Tibial nerve (tissue), 4 donors: ENCODE measurements around the gene POU2AF3. TPM values are rescaled to one million over a fixed set of nuclear protein-coding genes. Genes with fewer than 3 reads are reported as not detected.
A peak's percentile ranks its signal among the peaks of the same experiment; 100 is the strongest.

Experiments
- DNase-seq, 2 donors: peaks; one replicate each; pipeline ENCODE4 v3.0.0-alpha.2; 2019; ENCODE audit warnings: low spot score in 2 of 2
- H3K27ac ChIP-seq, 4 donors: fragments of 200-600 bp; sonication (generic) in 3 of 4; one replicate each; pipeline ENCODE4 v1.5.1; 2017 to 2019; ENCODE audit warnings: mild to moderate bottlenecking in 1 of 4
- H3K27me3 ChIP-seq, 2 donors: fragments of 200-600 bp; sonication (generic) in 1 of 2; one replicate each; pipeline versions ENCODE4 v1.5.1 to v1.6.0; 2017 to 2019
- H3K36me3 ChIP-seq, 3 donors: fragments of 200-600 bp; sonication (generic); one replicate each; pipeline ENCODE4 v1.5.1; 2018 to 2019
- H3K4me1 ChIP-seq, 4 donors: fragments of 200-600 bp; sonication (generic) in 3 of 4; one replicate each; pipeline ENCODE4 v1.5.1; 2017 to 2019
- H3K4me3 ChIP-seq, 4 donors: fragments of 200-600 bp; sonication (generic) in 3 of 4; one replicate each; pipeline ENCODE4 v1.5.1; 2017 to 2019; ENCODE audit warnings: mild to moderate bottlenecking in 1 of 4, moderate library complexity in 1 of 4
- H3K9me3 ChIP-seq, 4 donors: fragments of 200-600 bp; sonication (generic) in 3 of 4; one replicate each; pipeline ENCODE4 v1.5.1; 2017 to 2019
- CTCF ChIP-seq, 5 experiments: fragments of 200-600 bp in 3 of 5; fragments of 450-650 bp in 2 of 5; sonication (generic) in 3 of 5; IDR thresholded peaks; one replicate each; pipeline ENCODE4 v1.5.1; 2016 to 2019; ENCODE audit warnings: antibody characterized with exemption in 5 of 5, mild to moderate bottlenecking in 3 of 5, moderate library complexity in 2 of 5
- EP300 ChIP-seq, 2 donors: sonication (generic); formaldehyde crosslinking; IDR thresholded peaks; one replicate each; pipeline ENCODE4 v1.6.1; 2017; ENCODE audit warnings: antibody characterized with exemption in 2 of 2, mild to moderate bottlenecking in 1 of 2
- POLR2A ChIP-seq, 2 donors: fragments of 450-650 bp; IDR thresholded peaks; one replicate each; pipeline ENCODE4 v1.6.1; 2017; ENCODE audit warnings: antibody characterized with exemption in 2 of 2, mild to moderate bottlenecking in 2 of 2, moderate library complexity in 2 of 2
- WGBS, 2 donors: methylation state at CpG; one replicate each; pipeline ENCODE4 v1.1.5; 2018; 5-methylcytosine and 5-hydroxymethylcytosine counted together
- total RNA-seq, 4 donors: library from RNA; depleted of rRNA; stranded (reverse); fragments of >200 nt; gene quantifications; one replicate each; pipeline ENCODE4 v1.1.0, GENCODE V29; 2016

The POU2AF3 gene
- total RNA-seq, 4 donors from 2014 or later = 0.87 to 4.4 (median 2.3) TPM

GRCh38 chr11:111335549-111335948 lies 37.2 kb downstream of the POU2AF3 start:
- H3K4me1 ChIP-seq = peaks cover 0 to 13% (median 3%) of the 10 kb centered on the region in 4 donors
- H3K27ac ChIP-seq = peak overlapping the region in 1 of 4 donors; percentile 13
- WGBS, 2 donors = 63 to 70% methylated on average over 6 of the region's 6 CpGs

GRCh38 chr11:111336062-111336461 lies 37.7 kb downstream of the POU2AF3 start:
- H3K4me1 ChIP-seq = peaks cover 0 to 13% (median 3%) of the 10 kb centered on the region in 4 donors
- no peaks in the 10 kb centered on the region for H3K27me3 ChIP-seq
- no peak overlapping the region for H3K27ac ChIP-seq
- no peak overlapping the region for H3K4me3 ChIP-seq
- no peak for TF ChIP-seq CTCF (IDR thresholded peaks at IDR 0.05)
- TF ChIP-seq EP300 (IDR thresholded peaks at IDR 0.05) = no peak
- TF ChIP-seq POLR2A (IDR thresholded peaks at IDR 0.05) = no peak
- peaks cover 0 to 4% (median 2%) of the 10 kb centered on the region in 4 donors for H3K9me3 ChIP-seq
- DNase-seq = no peak
- no peaks in the 10 kb centered on the region for H3K36me3 ChIP-seq
- WGBS, 2 donors = 82 to 84% methylated on average over 4 of the region's 4 CpGs

More at GRCh38 chr11:111335549-111335948, 37.2 kb downstream of the POU2AF3 start:
- Histone ChIP-seq H3K27me3 (no peaks in the 10 kb centered on the region), H3K4me3 (no peak overlapping the region), H3K36me3 (no peaks in the 10 kb centered on the region), H3K9me3 (peaks cover 0 to 4% (median 2%) of the 10 kb centered on the region in 4 donors)
- DNase-seq = no peak
- no peak for TF ChIP-seq CTCF (IDR thresholded peaks at IDR 0.05)
- TF ChIP-seq POLR2A (IDR thresholded peaks at IDR 0.05) = no peak
- TF ChIP-seq EP300 (IDR thresholded peaks at IDR 0.05) = no peak

- Histone ChIP-seq H3K4me1 (peaks cover 0 to 13% (median 3%) of the 10 kb centered on the region in 4 donors), H3K27me3 (no peaks in the 10 kb centered on the region), H3K9me3 (peaks cover 0 to 4% (median 2%) of the 10 kb centered on the region in 4 donors), H3K4me3 (no peak overlapping the region), H3K27ac (no peak overlapping the region), H3K36me3 (no peaks in the 10 kb centered on the region)
- DNase-seq = no peak
- TF ChIP-seq EP300 (IDR thresholded peaks at IDR 0.05) (no peak), CTCF (IDR thresholded peaks at IDR 0.05) (no peak), POLR2A (IDR thresholded peaks at IDR 0.05) (no peak)
- 80% methylated on average over 2 of the region's 2 CpGs for WGBS, 2 donors
Observed at GRCh38 chr11:111336582-111337256, 38.4 kb downstream of the POU2AF3 start.

- TF ChIP-seq CTCF (IDR thresholded peaks at IDR 0.05) (no peak), POLR2A (IDR thresholded peaks at IDR 0.05) (no peak), EP300 (IDR thresholded peaks at IDR 0.05) (no peak)
- H3K27ac ChIP-seq = no peak overlapping the region
- peaks cover 0 to 4% (median 2%) of the 10 kb centered on the region in 4 donors for H3K9me3 ChIP-seq
Observed at GRCh38 chr11:111339758-111340388, 41.5 kb downstream of the POU2AF3 start.

GRCh38 chr11:111342329-111342728 lies 44.0 kb downstream of the POU2AF3 start:
- Histone ChIP-seq H3K27ac (no peak overlapping the region), H3K27me3 (no peaks in the 10 kb centered on the region), H3K36me3 (no peaks in the 10 kb centered on the region), H3K9me3 (peaks cover 0 to 4% (median 2%) of the 10 kb centered on the region in 4 donors), H3K4me3 (no peak overlapping the region), H3K4me1 (peaks cover 0 to 9% (median 0%) of the 10 kb centered on the region in 4 donors)
- TF ChIP-seq CTCF (IDR thresholded peaks at IDR 0.05) (no peak), EP300 (IDR thresholded peaks at IDR 0.05) (no peak), POLR2A (IDR thresholded peaks at IDR 0.05) (no peak)
- 59 to 68% methylated on average over 3 of the region's 3 CpGs for WGBS, 2 donors
- DNase-seq = no peak

More at GRCh38 chr11:111339758-111340388, 41.5 kb downstream of the POU2AF3 start:
- Histone ChIP-seq H3K36me3 (no peaks in the 10 kb centered on the region), H3K4me1 (peaks cover 0 to 13% (median 3%) of the 10 kb centered on the region in 4 donors), H3K27me3 (no peaks in the 10 kb centered on the region), H3K4me3 (no peak overlapping the region)
- DNase-seq = no peak
